Muscle layer of colon (tissue), 2 donors: ENCODE measurements around the gene FFAR3.
"Not testable (repeated sequence)": the region's sequence is repeated elsewhere in the genome, so short reads cannot be mapped to it uniquely, and the experiment has no call there.

Experiments
- H3K27ac ChIP-seq: one replicate; pipeline ENCODE4 v1.7.0; 2013; ENCODE audit warnings: low read depth, mild to moderate bottlenecking, low read length, moderate library complexity
- H3K27me3 ChIP-seq, 2 donors: one replicate each; pipeline ENCODE4 v1.7.0; 2013; ENCODE audit warnings: low read length in 2 of 2, mild to moderate bottlenecking in 2 of 2; ENCODE audit not compliant: insufficient read depth in 2 of 2, control insufficient read depth in 1 of 2
- H3K36me3 ChIP-seq: one replicate; pipeline ENCODE4 v1.7.0; 2013; ENCODE audit warnings: mild to moderate bottlenecking, low read length; ENCODE audit not compliant: insufficient read depth
- H3K4me1 ChIP-seq: one replicate; pipeline ENCODE4 v1.7.0; 2013; ENCODE audit warnings: mild to moderate bottlenecking, low read length; ENCODE audit not compliant: insufficient read depth
- H3K4me3 ChIP-seq, 2 donors: one replicate each; pipeline ENCODE4 v1.7.0; 2013; ENCODE audit warnings: low read length in 2 of 2, low read depth in 1 of 2, mild to moderate bottlenecking in 1 of 2, moderate library complexity in 1 of 2
- H3K9ac ChIP-seq: one replicate; pipeline ENCODE4 v1.7.0; 2013; ENCODE audit warnings: low read length
- H3K9me3 ChIP-seq: one replicate; pipeline ENCODE4 v1.7.0; 2013; ENCODE audit warnings: mild to moderate bottlenecking, low read length
- donor health status: abdominal sarcoma.
- donor health status: Adenocarcinoma of cecum.

The FFAR3 gene

DNA sequence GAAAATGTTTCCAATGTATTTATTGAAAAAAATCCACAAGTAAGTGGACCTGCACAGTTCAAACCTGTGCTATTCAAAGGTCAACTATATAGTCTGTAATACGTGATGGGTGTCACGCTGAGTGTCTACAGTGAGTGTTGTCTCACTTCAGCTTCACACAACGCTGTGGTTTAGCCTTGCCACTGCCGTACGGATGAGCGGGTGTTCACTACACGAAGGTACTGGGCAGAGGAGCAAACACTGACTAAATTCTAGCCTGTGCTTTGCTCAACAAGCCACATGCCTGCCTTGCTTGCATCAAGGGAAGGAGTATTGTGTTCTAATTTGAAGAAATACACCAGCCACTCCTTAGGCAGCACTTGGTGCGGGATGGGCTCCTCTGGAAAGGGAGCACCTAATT lies 3.4 kb upstream of the FFAR3 start:
- no peak overlapping the region for H3K27ac ChIP-seq
- H3K4me3 ChIP-seq: no peak overlapping the region
- H3K9me3 ChIP-seq: no peaks in the 10 kb centered on the region
- no peaks in the 10 kb centered on the region for H3K36me3 ChIP-seq
- no peak overlapping the region for H3K9ac ChIP-seq
- H3K4me1 ChIP-seq: no peaks in the 10 kb centered on the region
- H3K27me3 ChIP-seq: peaks cover 0 to 6% of the 10 kb centered on the region in 2 donors

DNA sequence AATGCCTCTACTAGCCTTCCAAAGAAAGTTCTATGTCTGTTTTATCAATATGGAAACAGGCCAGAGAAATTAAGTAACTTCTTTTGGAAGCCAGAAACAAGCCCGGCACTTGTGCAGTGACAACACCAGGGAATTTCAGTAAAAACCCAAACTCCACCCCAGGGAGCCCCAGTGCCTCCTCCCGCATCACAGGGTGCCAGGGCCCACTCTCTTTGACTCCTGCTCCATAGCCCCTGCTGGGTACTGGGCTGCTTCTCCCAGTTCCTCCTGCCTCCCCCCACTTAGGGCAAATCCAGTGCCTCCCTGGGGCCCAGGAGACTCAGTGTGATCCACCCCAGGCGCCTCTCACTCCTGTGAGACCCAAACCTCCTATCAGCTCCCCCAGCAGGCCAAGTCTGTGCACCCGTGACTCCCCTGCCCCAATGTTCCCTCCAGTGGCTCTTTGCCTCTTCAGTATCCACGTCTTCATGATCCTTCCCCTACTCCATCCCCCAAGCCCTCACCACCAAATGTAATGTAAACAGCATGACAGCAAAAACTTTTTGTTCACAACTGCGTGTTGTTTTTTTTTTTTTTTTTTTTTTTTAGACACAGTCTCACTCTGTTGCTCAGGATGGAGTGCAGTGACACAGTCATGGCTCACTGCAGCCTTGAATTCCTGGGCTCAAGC lies 2.3 kb upstream of the FFAR3 start:
- Histone ChIP-seq H3K9me3 (no peaks in the 10 kb centered on the region), H3K27ac (no peak overlapping the region), H3K9ac (no peak overlapping the region), H3K4me1 (no peaks in the 10 kb centered on the region), H3K4me3 (no peak overlapping the region), H3K27me3 (peaks cover 0 to 6% of the 10 kb centered on the region in 2 donors), H3K36me3 (no peaks in the 10 kb centered on the region)

DNA sequence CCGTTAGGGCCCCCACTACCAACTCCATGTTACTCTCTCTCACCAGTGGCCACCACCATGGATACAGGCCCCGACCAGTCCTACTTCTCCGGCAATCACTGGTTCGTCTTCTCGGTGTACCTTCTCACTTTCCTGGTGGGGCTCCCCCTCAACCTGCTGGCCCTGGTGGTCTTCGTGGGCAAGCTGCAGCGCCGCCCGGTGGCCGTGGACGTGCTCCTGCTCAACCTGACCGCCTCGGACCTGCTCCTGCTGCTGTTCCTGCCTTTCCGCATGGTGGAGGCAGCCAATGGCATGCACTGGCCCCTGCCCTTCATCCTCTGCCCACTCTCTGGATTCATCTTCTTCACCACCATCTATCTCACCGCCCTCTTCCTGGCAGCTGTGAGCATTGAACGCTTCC lies 574 bp downstream of the FFAR3 start:
- H3K27ac ChIP-seq, H3K9ac ChIP-seq, H3K9me3 ChIP-seq, H3K4me3 ChIP-seq, H3K27me3 ChIP-seq, H3K36me3 ChIP-seq, H3K4me1 ChIP-seq: not testable (repeated sequence)

DNA sequence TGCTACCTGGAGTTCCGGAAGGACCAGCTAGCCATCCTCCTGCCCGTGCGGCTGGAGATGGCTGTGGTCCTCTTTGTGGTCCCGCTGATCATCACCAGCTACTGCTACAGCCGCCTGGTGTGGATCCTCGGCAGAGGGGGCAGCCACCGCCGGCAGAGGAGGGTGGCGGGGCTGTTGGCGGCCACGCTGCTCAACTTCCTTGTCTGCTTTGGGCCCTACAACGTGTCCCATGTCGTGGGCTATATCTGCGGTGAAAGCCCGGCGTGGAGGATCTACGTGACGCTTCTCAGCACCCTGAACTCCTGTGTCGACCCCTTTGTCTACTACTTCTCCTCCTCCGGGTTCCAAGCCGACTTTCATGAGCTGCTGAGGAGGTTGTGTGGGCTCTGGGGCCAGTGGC lies 1.1 kb downstream of the FFAR3 start:
- H3K9ac ChIP-seq, H3K27ac ChIP-seq, H3K4me3 ChIP-seq, H3K4me1 ChIP-seq, H3K36me3 ChIP-seq, H3K9me3 ChIP-seq, H3K27me3 ChIP-seq: not testable (repeated sequence)

DNA sequence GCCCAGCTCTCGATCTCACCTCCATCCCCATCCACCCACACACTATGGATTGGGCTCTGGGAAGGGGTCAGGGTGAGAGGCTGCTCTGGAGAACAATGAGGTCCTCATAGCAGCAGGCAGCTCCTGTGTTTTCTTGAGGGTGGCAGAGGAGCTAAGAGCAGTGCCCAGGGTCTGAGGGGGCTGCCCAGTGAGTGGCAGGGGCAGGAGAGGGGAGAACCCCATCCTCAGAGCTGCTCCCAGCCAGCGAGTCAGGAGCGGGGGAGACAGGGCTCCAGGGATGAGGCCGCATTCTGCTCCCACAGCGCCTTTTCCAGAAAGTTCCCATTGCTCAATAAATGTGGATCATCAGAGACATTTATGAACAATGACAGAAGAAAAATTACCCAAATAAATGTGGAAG lies 1.8 kb downstream of the FFAR3 start:
- H3K4me3 ChIP-seq, H3K4me1 ChIP-seq, H3K9ac ChIP-seq, H3K9me3 ChIP-seq, H3K27ac ChIP-seq, H3K36me3 ChIP-seq, H3K27me3 ChIP-seq: not testable (repeated sequence)

DNA sequence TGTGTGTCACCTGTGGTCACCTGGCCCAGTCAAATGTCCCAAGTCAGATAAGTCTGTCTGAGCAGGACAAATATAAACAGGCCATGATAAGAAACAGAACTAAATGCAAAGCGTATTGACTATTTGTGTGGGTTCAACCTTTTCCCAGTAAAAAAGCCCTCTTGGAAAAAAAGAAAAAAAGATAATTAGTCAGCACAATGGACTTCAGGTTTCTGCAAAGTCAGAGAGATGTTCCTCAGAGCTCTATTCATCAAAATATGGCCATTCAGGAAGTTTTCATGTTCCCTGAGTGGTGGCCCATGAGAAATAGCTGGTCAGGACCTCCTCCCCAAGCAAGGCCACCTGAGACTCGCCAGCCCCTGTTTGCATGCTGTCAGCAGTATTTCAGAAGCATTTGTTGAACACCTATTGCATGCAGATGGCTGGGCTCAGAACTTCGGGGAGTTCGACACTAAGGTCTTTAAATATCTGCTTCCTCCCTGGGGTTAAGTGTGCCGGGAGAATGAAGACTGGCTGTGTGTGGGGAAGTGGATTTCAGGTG lies 2.7 kb downstream of the FFAR3 start:
- no peak overlapping the region for H3K4me3 ChIP-seq
- peaks cover 0 to 4% of the 10 kb centered on the region in 2 donors for H3K27me3 ChIP-seq
- H3K27ac ChIP-seq: no peak overlapping the region
- no peak overlapping the region for H3K9ac ChIP-seq
- H3K9me3 ChIP-seq: no peaks in the 10 kb centered on the region
- no peaks in the 10 kb centered on the region for H3K4me1 ChIP-seq
- H3K36me3 ChIP-seq: no peaks in the 10 kb centered on the region

DNA sequence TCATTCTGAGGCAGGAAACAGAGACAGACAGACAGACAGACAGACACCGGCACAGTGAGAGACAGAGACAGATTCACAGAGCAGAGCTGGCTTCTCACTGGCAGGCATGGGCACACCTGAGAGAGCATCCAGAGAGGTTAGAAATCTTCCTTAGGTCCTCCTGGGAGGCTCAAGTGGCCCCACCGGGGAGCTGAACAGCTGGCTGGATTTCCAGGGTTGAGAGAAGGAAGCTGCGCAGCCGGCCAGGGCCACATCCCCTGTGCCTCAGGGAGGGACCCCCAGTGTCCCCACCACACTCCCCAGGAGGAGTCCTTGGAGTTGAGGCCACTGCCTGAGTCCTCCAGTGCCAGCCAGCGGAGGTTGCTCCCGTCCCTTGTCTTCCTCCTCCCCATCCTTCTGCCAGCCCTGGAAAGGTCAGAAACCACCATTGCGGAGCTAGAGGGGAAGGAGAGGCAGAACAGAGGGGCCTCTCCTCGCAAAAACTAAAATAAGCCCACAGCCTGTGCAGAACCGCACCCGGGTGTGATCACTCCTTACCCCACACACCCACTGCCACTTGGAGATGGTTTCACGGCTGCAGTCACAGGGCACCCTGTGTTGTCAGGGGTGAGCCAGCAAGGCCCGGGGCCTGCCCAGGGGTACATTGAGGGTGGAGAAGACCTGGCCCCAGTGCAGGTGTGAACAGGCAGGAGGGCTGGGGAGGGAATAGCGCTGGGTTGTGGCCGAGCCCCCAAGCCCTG lies 4.2 kb downstream of the FFAR3 start:
- H3K4me1 ChIP-seq: no peaks in the 10 kb centered on the region
- H3K9ac ChIP-seq: no peak overlapping the region
- no peaks in the 10 kb centered on the region for H3K9me3 ChIP-seq
- no peak overlapping the region for H3K4me3 ChIP-seq
- no peaks in the 10 kb centered on the region for H3K36me3 ChIP-seq
- H3K27me3 ChIP-seq: peaks cover 0 to 4% of the 10 kb centered on the region in 2 donors
- no peak overlapping the region for H3K27ac ChIP-seq

DNA sequence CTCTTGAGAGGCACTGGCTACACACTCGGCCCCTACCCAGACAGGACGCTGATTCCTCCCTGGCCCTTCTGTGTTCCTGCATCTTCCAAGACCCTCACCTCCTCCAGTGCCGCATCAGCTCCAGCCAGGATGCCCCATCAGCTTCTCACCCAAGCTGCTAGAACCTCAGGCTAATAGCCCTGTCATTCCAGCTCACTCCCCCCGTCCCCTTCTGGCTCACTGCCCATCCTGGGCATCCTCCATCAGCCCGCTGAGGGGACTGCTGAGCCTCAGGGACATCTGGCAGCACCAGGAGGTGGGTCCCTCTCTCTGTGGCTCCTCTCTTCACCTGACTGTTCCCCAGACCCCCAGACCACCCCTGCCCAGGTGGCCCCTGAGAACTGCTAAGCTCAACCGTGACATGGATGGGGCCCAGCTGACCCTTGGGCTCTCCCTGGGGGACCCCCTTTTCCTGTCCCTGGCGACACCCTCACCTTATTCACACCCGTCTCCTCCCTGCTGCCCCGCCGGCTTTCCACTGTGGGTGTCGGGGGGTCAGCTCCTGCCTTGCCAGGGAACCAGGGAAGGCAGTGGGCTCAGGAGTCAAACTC lies 4.8 kb downstream of the FFAR3 start:
- Histone ChIP-seq H3K9ac (no peak overlapping the region), H3K4me3 (no peak overlapping the region), H3K9me3 (no peaks in the 10 kb centered on the region), H3K36me3 (no peaks in the 10 kb centered on the region), H3K27me3 (peaks cover 0 to 4% of the 10 kb centered on the region in 2 donors), H3K27ac (no peak overlapping the region), H3K4me1 (no peaks in the 10 kb centered on the region)

DNA sequence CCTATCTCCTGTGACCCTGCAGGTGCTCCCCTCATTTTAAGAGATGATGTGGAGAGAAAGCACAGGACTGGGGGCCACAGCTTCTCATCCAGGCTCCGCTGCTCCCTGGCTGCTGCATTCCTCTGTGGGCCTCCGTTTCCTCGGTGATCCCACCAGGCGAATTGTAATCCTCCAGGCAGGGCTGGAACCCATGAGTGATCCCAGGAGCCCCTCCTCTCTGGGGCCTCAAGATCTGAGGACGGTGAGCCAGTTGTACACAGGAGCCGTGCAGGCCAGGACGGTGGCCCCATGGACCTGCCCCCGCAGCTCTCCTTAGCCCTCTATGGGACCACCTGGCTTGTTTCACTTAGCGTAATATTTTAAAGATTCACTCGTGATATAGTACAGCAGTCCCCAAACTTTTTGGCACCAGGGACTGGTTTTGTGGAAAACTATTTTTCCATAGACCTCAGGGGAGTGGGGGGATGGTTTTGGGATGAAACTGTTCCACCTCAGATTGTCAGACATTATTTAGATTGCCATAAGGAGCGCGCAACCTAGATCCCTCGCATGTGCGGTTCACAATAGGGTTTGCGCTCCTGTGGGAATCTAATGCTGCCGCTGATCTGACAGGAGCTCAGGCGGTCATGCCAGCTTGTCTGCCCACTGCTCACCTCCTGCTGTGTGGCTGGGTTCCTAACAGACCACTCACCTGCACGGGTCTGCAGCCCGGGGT lies 5.6 kb downstream of the FFAR3 start:
- Histone ChIP-seq H3K9ac (no peak overlapping the region), H3K4me1 (no peaks in the 10 kb centered on the region), H3K9me3 (no peaks in the 10 kb centered on the region), H3K27ac (no peak overlapping the region), H3K4me3 (no peak overlapping the region), H3K27me3 (peaks cover 0 to 4% of the 10 kb centered on the region in 2 donors), H3K36me3 (no peaks in the 10 kb centered on the region)

DNA sequence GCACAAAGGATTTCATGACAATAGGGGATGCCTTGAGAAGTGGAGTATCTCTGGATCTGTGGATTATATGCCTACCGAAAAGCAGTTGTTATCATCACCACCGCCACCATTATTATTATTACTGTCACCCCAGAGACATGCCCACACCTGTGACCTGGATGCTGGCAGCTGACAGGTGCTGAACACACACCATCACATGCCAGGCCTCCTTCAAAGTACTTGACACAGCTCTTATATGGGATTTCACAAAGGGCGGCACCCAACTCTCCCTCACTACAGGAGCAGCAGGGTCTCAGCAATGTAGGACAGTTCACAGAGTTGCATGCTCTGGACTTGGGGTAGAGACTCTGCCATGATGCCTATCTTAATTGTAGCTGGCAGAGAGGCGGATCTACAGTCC lies 7.0 kb downstream of the FFAR3 start:
- no peaks in the 10 kb centered on the region for H3K9me3 ChIP-seq
- H3K9ac ChIP-seq: no peak overlapping the region
- no peak overlapping the region for H3K4me3 ChIP-seq
- H3K27me3 ChIP-seq: peaks cover 0 to 4% of the 10 kb centered on the region in 2 donors
- H3K4me1 ChIP-seq: no peaks in the 10 kb centered on the region
- no peak overlapping the region for H3K27ac ChIP-seq
- H3K36me3 ChIP-seq: no peaks in the 10 kb centered on the region

DNA sequence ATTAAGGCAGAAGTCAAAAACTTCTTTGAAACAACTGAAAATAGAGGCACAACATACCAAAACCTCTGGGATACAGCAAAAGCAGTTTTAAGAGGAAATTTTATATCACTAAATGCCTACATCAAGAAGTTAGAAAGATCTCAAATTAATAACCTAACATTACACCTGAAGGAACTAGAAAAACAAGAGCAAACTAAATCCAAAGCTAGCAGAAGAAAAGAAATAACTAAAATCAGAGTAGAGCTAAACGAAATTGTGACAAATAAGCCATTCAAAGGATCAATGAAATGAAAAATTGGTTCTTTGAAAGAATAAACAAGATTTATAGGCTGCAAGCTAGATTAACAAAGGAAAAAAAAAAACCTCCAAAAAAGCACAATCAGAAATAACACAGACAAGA lies 10.1 kb downstream of the FFAR3 start:
- Histone ChIP-seq H3K9ac (no peak overlapping the region), H3K4me1 (no peaks in the 10 kb centered on the region), H3K36me3 (no peaks in the 10 kb centered on the region)

More for the DNA sequence above, 10.1 kb downstream of the FFAR3 start:
- Histone ChIP-seq H3K27me3 (no peaks in the 10 kb centered on the region), H3K4me3 (no peak overlapping the region), H3K27ac (no peak overlapping the region), H3K9me3 (no peaks in the 10 kb centered on the region)
